ENCODE results near the gene METTL22.

Gene METTL22

DNA sequence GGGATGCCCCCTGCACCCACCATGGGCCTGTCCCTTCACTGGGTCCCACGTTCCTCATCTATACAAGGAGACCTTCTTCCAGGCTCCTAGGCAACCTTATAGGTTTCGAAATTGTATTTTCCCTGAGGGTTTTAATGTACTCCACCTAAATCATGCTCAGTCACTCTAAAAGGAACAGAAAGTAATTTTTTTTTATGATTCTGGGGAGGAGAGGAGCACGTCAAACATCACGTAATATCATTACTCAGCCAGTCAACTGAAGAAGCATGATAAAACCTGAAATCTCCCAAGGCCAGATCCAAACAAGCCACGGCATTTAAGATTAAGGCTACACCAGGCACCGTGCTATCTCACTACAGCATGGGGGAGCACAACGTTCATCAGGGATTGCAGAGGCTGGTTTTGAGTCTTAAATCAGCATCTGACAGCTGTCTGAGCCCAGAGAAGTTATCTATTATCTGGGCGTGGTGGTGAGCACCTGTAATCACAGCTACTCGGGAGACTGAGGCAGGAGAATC, 27.3 kb upstream of the METTL22 start:
- no peak for DNase-seq (ENCODE audit: low read depth)

GRCh38 chr16:8595783-8596182, 25.7 kb upstream of the METTL22 start:
- no peak for DNase-seq (ENCODE audit: low read depth)

GRCh38 chr16:8596581-8596980, 24.9 kb upstream of the METTL22 start:
- DNase-seq (ENCODE audit: low read depth), result no peak

- no peak for DNase-seq (ENCODE audit: low read depth)
Observed at GRCh38 chr16:8600144-8600775, 21.2 kb upstream of the METTL22 start.

GRCh38 chr16:8605554-8605953, 15.9 kb upstream of the METTL22 start:
- no peak for DNase-seq (ENCODE audit: low read depth)

DNA sequence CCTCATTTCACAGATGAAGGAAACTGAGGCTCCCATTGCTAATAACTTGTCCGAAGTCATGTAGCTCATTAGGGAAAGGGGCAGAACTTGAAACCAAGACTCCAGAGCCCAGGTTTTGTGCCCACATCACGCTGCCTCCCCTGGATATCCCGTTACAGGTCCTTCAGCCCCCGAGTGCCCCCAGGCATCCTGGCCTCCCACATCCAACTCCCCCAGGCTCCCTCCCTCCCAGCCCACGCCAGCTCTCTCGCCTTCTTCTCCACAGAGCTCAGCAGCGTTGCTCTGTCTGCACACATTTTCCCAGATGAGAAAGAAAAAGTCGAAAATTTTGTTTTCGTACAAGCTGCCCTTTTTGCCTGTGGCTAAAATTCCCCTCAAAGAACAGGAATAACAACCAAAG, 14.3 kb upstream of the METTL22 start:
- no peak for DNase-seq (ENCODE audit: low read depth)

- no peak for DNase-seq (ENCODE audit: low read depth)
Observed at GRCh38 chr16:8611122-8611521, 10.4 kb upstream of the METTL22 start.

- DNase-seq (ENCODE audit: low read depth), result no peak
Observed at GRCh38 chr16:8611886-8612600, 9.5 kb upstream of the METTL22 start.

GRCh38 chr16:8614435-8615029, 7.0 kb upstream of the METTL22 start:
- no peak for DNase-seq (ENCODE audit: low read depth)

DNA sequence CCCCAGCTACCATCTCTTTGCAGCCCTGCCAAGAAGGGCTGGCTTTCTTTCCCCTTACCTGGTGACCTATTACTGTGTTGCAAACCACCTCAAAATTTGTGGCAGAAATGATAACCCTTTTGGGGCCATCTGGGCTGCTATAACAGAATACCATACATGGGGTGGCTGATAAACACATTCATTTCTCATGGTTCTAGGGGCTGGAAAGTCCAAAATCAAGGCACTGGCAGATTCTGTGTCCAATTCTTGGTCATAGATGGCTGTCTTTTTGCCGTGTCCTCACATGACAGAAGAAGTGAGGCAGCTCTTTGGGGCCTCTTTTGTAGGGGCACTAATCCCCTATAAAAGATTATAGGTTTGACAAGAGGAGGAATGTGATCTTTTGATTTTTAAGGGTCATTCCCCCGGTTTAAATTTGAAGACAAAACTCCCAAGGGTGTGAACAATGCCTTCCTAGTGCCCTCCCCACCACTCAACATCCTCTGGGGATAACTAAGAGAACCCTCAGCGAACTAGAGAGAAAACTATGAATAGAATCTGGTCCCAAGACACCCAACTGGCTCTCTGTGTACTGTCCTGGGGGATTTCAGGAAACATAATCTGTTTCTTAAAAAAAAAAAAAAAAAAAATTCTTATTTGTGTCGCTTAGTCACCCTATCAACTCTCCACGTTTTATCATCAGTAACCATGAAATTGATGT, 1.7 kb upstream of the METTL22 start:
- no peak for DNase-seq (ENCODE audit: low read depth)

DNA sequence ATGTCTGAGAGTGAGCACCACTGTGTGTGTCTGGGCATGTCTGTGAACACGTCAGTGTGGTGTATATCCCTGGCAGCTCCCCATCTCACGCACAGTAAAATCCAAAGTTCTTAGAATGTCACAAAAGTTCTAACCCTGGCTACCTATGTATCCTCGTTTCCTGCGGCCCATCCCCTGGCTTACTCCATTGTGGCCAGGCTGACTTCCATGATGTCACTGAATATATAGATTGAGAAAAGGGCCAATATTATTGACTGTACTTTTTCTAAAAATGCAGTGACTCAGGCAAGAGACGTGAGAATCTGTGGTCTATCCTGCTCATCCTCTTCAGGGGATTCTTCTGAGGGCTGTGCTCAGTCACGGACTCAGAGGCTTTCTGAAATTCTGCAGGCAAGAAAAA, 963 bp upstream of the METTL22 start:
- no peak for DNase-seq (ENCODE audit: low read depth)

GRCh38 chr16:8621222-8621571, 301 bp upstream of the METTL22 start:
- DNase-seq (ENCODE audit: low read depth), result no peak

- DNase-seq (ENCODE audit: low read depth), result no peak
Observed at GRCh38 chr16:8622315-8622656, 788 bp downstream of the METTL22 start.

- DNase-seq (ENCODE audit: low read depth), result no peak
Observed at GRCh38 chr16:8623634-8624033, 2.1 kb downstream of the METTL22 start.

DNA sequence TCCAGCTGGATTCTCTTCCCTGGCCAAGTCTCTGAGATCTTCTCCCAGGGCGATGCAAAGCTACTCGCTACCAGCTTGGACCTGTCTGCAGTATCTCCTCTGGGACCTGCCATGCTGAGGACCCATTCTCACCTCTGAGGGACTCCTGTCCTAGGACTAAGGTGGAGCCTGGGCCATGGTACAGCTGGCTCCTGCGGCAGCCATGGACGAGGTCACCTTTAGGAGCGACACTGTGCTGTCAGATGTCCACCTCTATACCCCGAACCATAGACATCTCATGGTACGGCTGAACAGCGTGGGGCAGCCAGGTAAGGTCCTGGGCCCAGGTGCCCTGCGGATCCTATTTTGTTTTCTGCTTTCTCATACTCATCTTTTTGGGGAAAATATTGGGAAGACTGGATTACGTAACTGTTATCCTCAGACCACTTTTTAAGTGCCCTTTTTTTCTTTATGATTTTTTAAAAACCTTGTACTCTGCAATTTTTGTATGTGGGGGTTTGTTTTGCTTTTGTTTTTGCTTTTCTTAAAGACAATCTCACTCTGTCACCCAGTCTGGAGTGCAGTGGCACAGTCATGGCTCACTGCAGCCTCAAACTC, 4.1 kb downstream of the METTL22 start:
- no peak for DNase-seq (ENCODE audit: low read depth)

DNA sequence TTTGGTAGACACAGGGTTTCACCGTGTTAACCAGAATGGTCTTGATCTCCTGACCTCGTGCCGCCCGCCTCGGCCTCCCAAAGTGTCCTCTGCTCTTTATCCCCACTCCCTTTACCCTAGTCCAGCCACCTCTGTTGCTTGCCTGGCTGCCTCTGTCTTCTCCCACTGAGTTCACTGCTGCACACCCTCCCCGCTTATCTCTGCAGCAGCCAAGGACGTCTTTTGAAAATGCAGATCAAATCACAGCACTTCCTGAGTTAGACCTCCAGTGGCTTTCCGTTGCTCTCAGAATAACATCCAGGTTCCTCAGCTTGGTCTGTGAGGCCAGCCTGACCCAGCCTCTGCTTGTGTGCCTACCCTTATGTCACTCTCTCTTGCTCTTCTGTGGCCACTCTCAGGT, 5.4 kb downstream of the METTL22 start:
- DNase-seq (ENCODE audit: low read depth), result no peak

DNA sequence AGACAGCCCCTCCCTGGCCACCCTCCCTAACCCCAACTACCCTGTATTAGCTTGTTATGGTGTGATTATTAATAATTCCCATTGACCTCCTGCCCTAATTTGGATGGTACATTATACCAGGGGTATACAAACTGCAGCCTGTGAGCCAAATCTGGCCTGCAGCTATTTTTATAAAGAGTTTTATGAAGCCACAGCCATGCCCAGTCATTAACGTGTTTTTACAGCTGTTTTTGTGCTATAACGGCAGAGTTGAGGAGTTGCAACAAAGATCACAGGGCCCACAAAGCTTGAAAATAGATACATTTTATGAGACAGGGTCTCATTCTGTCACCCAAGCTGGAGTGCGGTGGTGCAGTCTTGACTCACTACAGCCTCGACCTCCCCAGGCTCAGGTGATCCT, 6.0 kb downstream of the METTL22 start:
- DNase-seq (ENCODE audit: low read depth), result no peak

GRCh38 chr16:8628981-8629725, 7.7 kb downstream of the METTL22 start:
- DNase-seq (ENCODE audit: low read depth), result no peak

GRCh38 chr16:8630255-8630953, 8.9 kb downstream of the METTL22 start:
- DNase-seq (ENCODE audit: low read depth), result no peak

- DNase-seq (ENCODE audit: low read depth), result no peak
Observed at GRCh38 chr16:8631373-8631772, 9.9 kb downstream of the METTL22 start.

DNA sequence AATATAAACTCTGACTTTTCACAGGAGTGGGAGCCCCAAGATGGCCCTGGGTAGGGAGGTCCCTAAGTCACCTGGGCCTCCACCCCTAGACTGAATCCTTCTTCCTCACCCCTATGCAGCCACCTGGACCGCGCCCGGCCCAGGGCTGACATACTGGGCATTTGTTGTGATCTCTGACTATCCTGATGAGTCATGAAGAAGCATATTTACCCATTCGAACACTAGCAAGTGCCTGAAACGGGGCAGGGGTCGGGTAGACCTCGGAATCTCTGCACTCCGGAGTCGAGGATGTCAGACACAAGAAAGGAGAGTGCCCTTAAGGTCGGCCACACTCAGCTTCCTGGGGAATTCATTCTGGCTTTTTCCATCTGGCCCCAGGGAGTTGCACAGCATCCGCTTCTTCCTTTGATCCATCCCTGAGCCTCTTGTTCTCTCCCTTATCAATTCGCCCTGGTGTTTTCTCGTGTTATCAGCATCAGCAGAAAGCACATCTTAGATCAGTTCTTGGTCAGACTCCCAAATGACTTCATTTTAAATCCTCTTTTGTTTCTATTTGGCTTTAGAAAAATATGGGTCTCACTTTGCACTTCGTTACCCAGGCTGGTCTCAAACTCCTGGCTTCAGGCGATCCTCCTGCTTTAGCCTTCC, 10.4 kb downstream of the METTL22 start:
- no peak for DNase-seq (ENCODE audit: low read depth)
